ENCODE data around the gene MYH15. TPM values are rescaled to one million over a fixed set of nuclear protein-coding genes. Genes with fewer than 3 reads are reported as not detected.

Gene MYH15
- total and polyA plus RNA-seq, 10 of the 15 experiments (the other 5 are each of a cell fraction or from before 2014, with no cell fraction given), result 0.05 to 0.27 (median 0.09) TPM; not detected in 1

DNA sequence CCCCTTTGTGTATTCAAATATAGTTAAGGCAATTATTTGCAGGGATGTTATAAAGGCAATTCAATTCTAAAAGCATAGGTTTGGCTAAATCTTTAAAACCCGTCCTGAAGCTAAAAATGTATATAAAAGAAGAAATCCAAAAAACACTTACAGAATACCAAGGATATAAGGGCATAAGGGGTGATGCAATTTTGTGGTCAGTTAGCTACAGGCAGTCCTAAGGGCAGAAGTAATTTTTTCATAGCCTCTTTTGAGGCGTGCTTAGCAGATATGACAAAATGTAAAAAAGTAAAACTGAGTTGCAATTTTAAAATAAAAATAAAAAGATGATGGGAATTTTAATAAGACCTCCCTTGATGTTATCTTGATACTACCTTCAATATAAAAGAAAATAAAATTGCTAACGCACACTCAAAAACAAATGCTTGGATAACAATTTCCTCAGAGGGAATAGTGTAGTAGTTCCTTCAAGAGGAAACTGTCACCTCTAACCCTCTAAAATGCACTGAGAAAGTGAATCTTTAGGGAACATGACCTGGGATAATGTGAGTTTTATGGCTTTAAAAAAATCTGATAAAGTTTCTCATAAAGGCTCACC is 104.2 kb downstream of the MYH15 start:
- ChIA-PET RAD21 (ENCODE audit: unreplicated experiment) (interaction anchor here (0.7 to 4.8 kb wide), 13 partner anchors 18 to 1170 kb away, joined by 3 to 45 read pairs (median 4); no protein-coding TSS in a partner anchor), CTCF (interaction anchor here (0.7 to 5.2 kb wide), 33 partner anchors 12 to 746 kb away, joined by 3 to 83 read pairs (median 4); no protein-coding TSS in a partner anchor), POLR2A (interaction anchor here (0.7 kb wide), 1 partner anchor 25 kb away, joined by 4 read pairs; no protein-coding TSS in a partner anchor), SMC1A (ENCODE audit: uncharacterized antibody, unreplicated experiment) (interaction anchor here (1.0 to 6.4 kb wide), 17 partner anchors 13 to 745 kb away, joined by 3 to 59 read pairs (median 9); partner anchors contain the start of gene HHLA2)
- FAIRE-seq (no peak), ATAC-seq (peak; percentile 43), DNase-seq (ENCODE audit: low read depth, low spot score) (no peak)
- Histone ChIP-seq H3K9me3 (replicated peaks; ENCODE audit: control insufficient read depth, insufficient read depth, low read length) (no peaks in the 10 kb centered on the region), H2AFZ (ENCODE audit: control insufficient read depth, low read depth, low read length) (no peak overlapping the region; the same call in 1 of the 2 replicates), H3K4me3 (no peak overlapping the region), H3K4me1 (ENCODE audit: control insufficient read depth, insufficient read depth, low read length) (peaks cover 4% of the 10 kb centered on the region; the same call in 1 of the 2 replicates), H3K36me3 (ENCODE audit: control insufficient read depth in 2 of 2, insufficient read depth in 2 of 2, low read length in 1 of 2) (no peaks in the 10 kb centered on the region), H3K4me2 (ENCODE audit: control insufficient read depth, insufficient read depth) (no peak overlapping the region), H3K27me3 (replicated peaks in 1 of 2; ENCODE audit: control insufficient read depth in 2 of 2, insufficient read depth in 2 of 2, low read length in 1 of 2) (no peaks in the 10 kb centered on the region), H3K9ac (ENCODE audit: control insufficient read depth, insufficient read depth, low read length) (no peak overlapping the region), H3K27ac (ENCODE audit: control insufficient read depth, insufficient read depth) (no peak overlapping the region), H3K79me2 (ENCODE audit: control insufficient read depth, insufficient read depth, low read length) (no peaks in the 10 kb centered on the region), H4K20me1 (ENCODE audit: control insufficient read depth, insufficient read depth) (no peaks in the 10 kb centered on the region)
- TF ChIP-seq EZH2 (IDR thresholded peaks at IDR 0.05; ENCODE audit: borderline replicate concordance, control insufficient read depth, low read depth, low read length) (no peak), MYC (IDR thresholded peaks at IDR 0.05; ENCODE audit: insufficient read depth, insufficient read length, insufficient replicate concordance, low read length, severe bottlenecking) (no peak), ZNF622 (IDR thresholded peaks at IDR 0.05) (no peak), CHD2 (IDR thresholded peaks at IDR 0.05; ENCODE audit: borderline replicate concordance, low read depth, low read length) (no peak)
- in situ Hi-C loops (cut with MboI) (no loop called here), intact Hi-C loops (cut with micrococcal nuclease; ENCODE audit: unreplicated experiment) (loop anchor here (1.0 to 5.0 kb wide), 6 partner anchors 64 to 467 kb away; partner anchors contain the start of gene IFT57)
- 47% methylated on average over 3 of the region's 3 CpGs for WGBS (ENCODE audit: insufficient coverage, insufficient replicate concordance, low lambda C conversion rate, missing lambda C conversion rate)
- no TSS peak for BruUV-seq (replicated peaks)

DNA sequence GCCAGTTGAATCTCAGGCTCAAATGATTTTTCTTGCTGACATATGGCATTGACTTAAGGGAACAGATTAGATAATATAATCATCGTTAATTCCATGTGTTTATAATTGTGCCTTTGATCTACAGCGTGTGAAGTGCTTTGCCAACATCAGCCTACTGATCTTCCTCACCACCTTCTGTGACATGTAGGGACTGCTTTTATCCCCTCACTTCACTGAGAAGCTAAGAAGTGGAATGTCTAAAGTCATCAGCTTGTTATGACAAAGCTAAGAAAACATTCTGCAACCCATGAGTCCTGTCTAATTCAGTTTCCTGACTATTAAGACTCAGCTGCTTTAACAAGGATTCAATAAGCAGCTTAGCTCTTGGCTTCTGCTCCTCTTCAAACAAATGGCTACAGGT is 106.0 kb downstream of the MYH15 start:
- Histone ChIP-seq H3K9ac (ENCODE audit: control insufficient read depth, insufficient read depth, low read length) (no peak overlapping the region), H3K4me2 (ENCODE audit: control insufficient read depth, insufficient read depth) (no peak overlapping the region), H3K27ac (ENCODE audit: control insufficient read depth, insufficient read depth) (no peak overlapping the region), H3K9me3 (replicated peaks; ENCODE audit: control insufficient read depth, insufficient read depth, low read length) (no peaks in the 10 kb centered on the region), H3K27me3 (replicated peaks in 1 of 2; ENCODE audit: control insufficient read depth in 2 of 2, insufficient read depth in 2 of 2, low read length in 1 of 2) (no peaks in the 10 kb centered on the region), H3K4me1 (ENCODE audit: control insufficient read depth, insufficient read depth, low read length) (peaks cover 4% of the 10 kb centered on the region; the same call in 1 of the 2 replicates), H2AFZ (ENCODE audit: control insufficient read depth, low read depth, low read length) (no peak overlapping the region), H3K36me3 (ENCODE audit: control insufficient read depth in 2 of 2, insufficient read depth in 2 of 2, low read length in 1 of 2) (no peaks in the 10 kb centered on the region), H4K20me1 (ENCODE audit: control insufficient read depth, insufficient read depth) (no peaks in the 10 kb centered on the region), H3K79me2 (ENCODE audit: control insufficient read depth, insufficient read depth, low read length) (no peaks in the 10 kb centered on the region), H3K4me3 (no peak overlapping the region)
- 71% methylated on average over 2 of the region's 2 CpGs for WGBS (ENCODE audit: insufficient coverage, insufficient replicate concordance, low lambda C conversion rate, missing lambda C conversion rate)
- TF ChIP-seq CREB1 (IDR thresholded peaks at IDR 0.05; ENCODE audit: low read depth) (no peak), RAD21 (IDR thresholded peaks at IDR 0.05; ENCODE audit: insufficient read depth, low read depth, low read length) (no peak), CHD4 (IDR thresholded peaks at IDR 0.05) (no peak), SMC3 (IDR thresholded peaks at IDR 0.05; ENCODE audit: borderline replicate concordance, low read length) (no peak), NBN (IDR thresholded peaks at IDR 0.05) (no peak), YY1 (IDR thresholded peaks at IDR 0.05; ENCODE audit: low read depth, low read length) (no peak), RAD51 (IDR thresholded peaks at IDR 0.05) (no peak), FOS (IDR thresholded peaks at IDR 0.05; ENCODE audit: borderline replicate concordance, extremely low read depth, insufficient read length) (no peak), RUNX3 (IDR thresholded peaks at IDR 0.05; ENCODE audit: low read length) (no peak)
- TF ChIP-seq, protein P1, sequence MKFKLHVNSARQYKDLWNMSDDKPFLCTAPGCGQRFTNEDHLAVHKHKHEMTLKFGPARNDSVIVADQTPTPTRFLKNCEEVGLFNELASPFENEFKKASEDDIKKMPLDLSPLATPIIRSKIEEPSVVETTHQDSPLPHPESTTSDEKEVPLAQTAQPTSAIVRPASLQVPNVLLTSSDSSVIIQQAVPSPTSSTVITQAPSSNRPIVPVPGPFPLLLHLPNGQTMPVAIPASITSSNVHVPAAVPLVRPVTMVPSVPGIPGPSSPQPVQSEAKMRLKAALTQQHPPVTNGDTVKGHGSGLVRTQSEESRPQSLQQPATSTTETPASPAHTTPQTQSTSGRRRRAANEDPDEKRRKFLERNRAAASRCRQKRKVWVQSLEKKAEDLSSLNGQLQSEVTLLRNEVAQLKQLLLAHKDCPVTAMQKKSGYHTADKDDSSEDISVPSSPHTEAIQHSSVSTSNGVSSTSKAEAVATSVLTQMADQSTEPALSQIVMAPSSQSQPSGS (IDR thresholded peaks at IDR 0.05; ENCODE audit: low read length), result no peak
- TF ChIP-seq, protein P2, sequence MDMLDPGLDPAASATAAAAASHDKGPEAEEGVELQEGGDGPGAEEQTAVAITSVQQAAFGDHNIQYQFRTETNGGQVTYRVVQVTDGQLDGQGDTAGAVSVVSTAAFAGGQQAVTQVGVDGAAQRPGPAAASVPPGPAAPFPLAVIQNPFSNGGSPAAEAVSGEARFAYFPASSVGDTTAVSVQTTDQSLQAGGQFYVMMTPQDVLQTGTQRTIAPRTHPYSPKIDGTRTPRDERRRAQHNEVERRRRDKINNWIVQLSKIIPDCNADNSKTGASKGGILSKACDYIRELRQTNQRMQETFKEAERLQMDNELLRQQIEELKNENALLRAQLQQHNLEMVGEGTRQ (IDR thresholded peaks at IDR 0.05; ENCODE audit: borderline replicate concordance, low read depth, low read length), result no peak
- intact Hi-C loops (cut with micrococcal nuclease; ENCODE audit: unreplicated experiment) (no loop called here), in situ Hi-C loops (cut with MboI) (loop anchor here (5.0 kb wide), 1 partner anchor 252 kb away; no protein-coding TSS in a partner anchor)
- POLR2A ChIA-PET, result no interaction called here
- CTCF ChIA-PET, result interaction anchor here (0.9 to 5.2 kb wide), 13 partner anchors 10 to 1168 kb away, joined by 3 to 83 read pairs (median 6); no protein-coding TSS in a partner anchor
- RAD21 ChIA-PET (ENCODE audit: unreplicated experiment), result interaction anchor here (1.0 to 4.8 kb wide), 6 partner anchors 17 to 461 kb away, joined by 3 to 45 read pairs (median 6); no protein-coding TSS in a partner anchor
- SMC1A ChIA-PET (ENCODE audit: uncharacterized antibody, unreplicated experiment), result interaction anchor here (0.6 to 6.4 kb wide), 18 partner anchors 9 to 728 kb away, joined by 3 to 59 read pairs (median 6); partner anchors contain the start of gene HHLA2
- BruUV-seq (replicated peaks), result no TSS peak
- ATAC-seq (no peak), FAIRE-seq (no peak), DNase-seq (ENCODE audit: low read depth, low spot score) (no peak)

Measured in GM12878 (cell line).